Neuronal stem cell (in vitro differentiated cells): ENCODE measurements around the gene COPZ2.

Experiments used
- DNase-seq: peaks from one replicate; pipeline ENCODE4 v3.0.0-alpha.2; 2013; ENCODE audit warnings: low spot score
- H2AFZ ChIP-seq: one replicate; pipeline ENCODE4 v1.6.1; 2013; ENCODE audit warnings: mild to moderate bottlenecking, low read length, inconsistent platforms
- H2AK5ac ChIP-seq: 2 replicates; pipeline ENCODE4 v1.6.1; 2013; ENCODE audit warnings: low read depth, mild to moderate bottlenecking, inconsistent platforms, low read length, moderate library complexity, mixed read lengths
- H2BK120ac ChIP-seq: 2 replicates; pipeline ENCODE4 v1.6.1; 2013; ENCODE audit warnings: low read depth, mild to moderate bottlenecking, inconsistent platforms, low read length, moderate library complexity, mixed read lengths
- H2BK12ac ChIP-seq: one replicate; pipeline ENCODE4 v1.6.1; 2013; ENCODE audit warnings: low read length, inconsistent platforms
- H2BK15ac ChIP-seq: 2 replicates; pipeline ENCODE4 v1.6.1; 2013; ENCODE audit warnings: mild to moderate bottlenecking, low read length, inconsistent platforms, mixed read lengths
- H2BK5ac ChIP-seq: one replicate; pipeline ENCODE4 v1.6.1; 2013; ENCODE audit warnings: inconsistent platforms, mild to moderate bottlenecking, low read length, moderate library complexity
- H3K14ac ChIP-seq: one replicate; pipeline ENCODE4 v1.6.1; 2013; ENCODE audit warnings: low read length, inconsistent platforms
- H3K18ac ChIP-seq: 2 replicates; pipeline ENCODE4 v1.6.1; 2013; ENCODE audit warnings: low read length, inconsistent platforms
- H3K23ac ChIP-seq: 2 replicates; pipeline ENCODE4 v1.6.1; 2013; ENCODE audit warnings: low read depth, mild to moderate bottlenecking, mixed read lengths, low read length, inconsistent platforms; ENCODE audit not compliant: poor library complexity
- H3K27ac ChIP-seq: replicated peaks from 3 replicates; pipeline ENCODE4 v1.5.1; 2013; ENCODE audit warnings: low read length, inconsistent platforms
- H3K27me3 ChIP-seq, 3 experiments: 2 replicates each; pipeline ENCODE4 v1.6.1; 2013; ENCODE audit warnings: low read length in 3 of 3, mild to moderate bottlenecking in 2 of 3, inconsistent platforms in 1 of 3, low read depth in 1 of 3, mixed read lengths in 1 of 3, moderate library complexity in 1 of 3; ENCODE audit not compliant: control insufficient read depth in 3 of 3, insufficient read depth in 3 of 3
- H3K36me3 ChIP-seq, 2 donors: replicated peaks in 1 of 2; 2 replicates each; pipeline ENCODE4 v1.6.1; 2013; ENCODE audit warnings: low read length in 2 of 2; ENCODE audit not compliant: control insufficient read depth in 2 of 2, insufficient read depth in 2 of 2
- H3K4ac ChIP-seq: 2 replicates; pipeline ENCODE4 v1.6.1; 2013; ENCODE audit warnings: inconsistent platforms, mild to moderate bottlenecking, low read length, moderate library complexity
- H3K4me1 ChIP-seq, 2 donors: 1 replicate in 1 of 2; 2 replicates in 1 of 2; pipeline ENCODE4 v1.6.1; 2013; ENCODE audit warnings: low read length in 2 of 2, low read depth in 1 of 2; ENCODE audit not compliant: control insufficient read depth in 2 of 2, insufficient read depth in 1 of 2
- H3K4me2 ChIP-seq: one replicate; pipeline ENCODE4 v1.6.1; 2013; ENCODE audit warnings: mild to moderate bottlenecking, low read length, inconsistent platforms; ENCODE audit not compliant: insufficient read depth, poor library complexity, severe bottlenecking
- H3K4me3 ChIP-seq, 2 donors: 2 replicates each; pipeline ENCODE4 v1.5.1; 2013; ENCODE audit warnings: low read length in 2 of 2, mild to moderate bottlenecking in 2 of 2, inconsistent platforms in 1 of 2, moderate library complexity in 1 of 2
- H3K79me1 ChIP-seq: one replicate; pipeline ENCODE4 v1.6.1; 2013; ENCODE audit warnings: low read depth, mild to moderate bottlenecking, inconsistent platforms, low read length, moderate library complexity
- H3K9ac ChIP-seq: one replicate; pipeline ENCODE4 v1.6.1; 2013; ENCODE audit warnings: mild to moderate bottlenecking, low read depth, low read length, inconsistent platforms; ENCODE audit not compliant: poor library complexity
- H3K9me3 ChIP-seq, 2 donors: replicated peaks in 1 of 2; 2 replicates each; pipeline versions ENCODE3 to v1.6.1; 2013; ENCODE audit warnings: low read length in 2 of 2, mild to moderate bottlenecking in 2 of 2, inconsistent platforms in 1 of 2, low read depth in 1 of 2, mixed read lengths in 1 of 2, moderate library complexity in 1 of 2; ENCODE audit not compliant: control insufficient read depth in 2 of 2, insufficient read depth in 1 of 2
- H4K8ac ChIP-seq: one replicate; pipeline ENCODE4 v1.6.1; 2013; ENCODE audit warnings: low read depth, mild to moderate bottlenecking, inconsistent platforms, low read length, moderate library complexity
- H4K91ac ChIP-seq: one replicate; pipeline ENCODE4 v1.6.1; 2013; ENCODE audit warnings: low read length, low read depth, mild to moderate bottlenecking, inconsistent platforms; ENCODE audit not compliant: poor library complexity
- WGBS, 2 donors: extraction: QIAGEN DNeasy Blood & Tissue Kit; methylation state at CpG; one replicate each; pipeline ENCODE4 v1.1.7; 2013; ENCODE audit warnings: missing lambda C conversion rate in 2 of 2, mixed read lengths in 1 of 2; ENCODE audit not compliant: insufficient read length in 2 of 2, insufficient replicate concordance in 1 of 2; ENCODE audit errors: extremely low coverage in 2 of 2; 5-methylcytosine and 5-hydroxymethylcytosine counted together

COPZ2 gene

DNA sequence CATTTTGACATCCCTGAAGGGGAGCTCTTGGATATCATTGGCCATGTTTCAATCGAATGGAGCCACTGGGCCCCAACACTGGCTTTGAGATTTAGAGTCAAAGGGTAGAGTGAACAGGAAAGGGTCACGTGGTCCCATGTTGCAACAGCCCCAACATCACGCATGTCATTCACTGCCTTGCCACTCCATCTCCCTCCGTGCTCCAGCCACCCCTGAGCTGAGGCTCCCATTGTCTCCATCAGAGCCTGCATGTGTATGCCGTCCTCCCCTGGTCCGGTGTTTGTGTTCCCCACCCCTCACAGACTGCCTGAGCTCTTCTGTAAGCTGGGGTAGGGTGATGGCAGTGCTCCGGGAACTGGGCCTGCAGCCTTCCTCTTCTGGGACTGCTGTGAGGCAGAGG, 22.7 kb upstream of the COPZ2 start:
- no peak overlapping the region for H3K4ac ChIP-seq
- peaks cover 66 to 96% of the 10 kb centered on the region in 2 donors for H3K36me3 ChIP-seq
- H3K4me1 ChIP-seq, result peaks cover 4 to 8% of the 10 kb centered on the region in 2 donors
- no peaks in the 10 kb centered on the region for H3K9me3 ChIP-seq
- peaks cover 10% of the 10 kb centered on the region for H3K79me1 ChIP-seq
- no peak overlapping the region for H3K4me2 ChIP-seq
- no peak for DNase-seq
- no peak overlapping the region for H2BK12ac ChIP-seq
- no peak overlapping the region for H3K23ac ChIP-seq
- H3K27ac ChIP-seq, result no peak overlapping the region
- no peak overlapping the region for H2BK120ac ChIP-seq
- H2AK5ac ChIP-seq, result no peak overlapping the region
- H4K8ac ChIP-seq, result no peak overlapping the region
- no peak overlapping the region for H3K14ac ChIP-seq
- H3K9ac ChIP-seq, result no peak overlapping the region
- WGBS, 2 donors, result no CpG with 5 or more reads among the region's 7 CpGs
- H3K27me3 ChIP-seq, result no peaks in the 10 kb centered on the region
- no peak overlapping the region for H4K91ac ChIP-seq
- H2AFZ ChIP-seq, result no peak overlapping the region
- H3K18ac ChIP-seq, result no peak overlapping the region
- H3K4me3 ChIP-seq, result no peak overlapping the region
- H2BK15ac ChIP-seq, result no peak overlapping the region
- no peak overlapping the region for H2BK5ac ChIP-seq

DNA sequence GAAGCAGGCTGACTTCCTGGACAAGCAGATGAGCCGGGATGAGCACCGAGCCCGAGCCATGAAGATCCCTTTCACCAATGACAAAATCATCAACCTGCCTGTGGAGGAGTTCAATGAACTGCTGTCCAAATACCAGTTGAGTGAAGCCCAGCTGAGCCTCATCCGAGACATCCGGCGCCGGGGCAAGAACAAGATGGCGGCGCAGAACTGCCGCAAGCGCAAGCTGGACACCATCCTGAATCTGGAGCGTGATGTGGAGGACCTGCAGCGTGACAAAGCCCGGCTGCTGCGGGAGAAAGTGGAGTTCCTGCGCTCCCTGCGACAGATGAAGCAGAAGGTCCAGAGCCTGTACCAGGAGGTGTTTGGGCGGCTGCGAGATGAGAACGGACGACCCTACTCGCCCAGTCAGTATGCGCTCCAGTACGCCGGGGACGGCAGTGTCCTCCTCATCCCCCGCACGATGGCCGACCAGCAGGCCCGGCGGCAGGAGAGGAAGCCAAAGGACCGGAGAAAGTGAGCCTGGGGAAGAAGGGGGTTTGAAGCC, 21.6 kb upstream of the COPZ2 start:
- Histone ChIP-seq H4K91ac (no peak overlapping the region), H2BK15ac (no peak overlapping the region), H3K14ac (no peak overlapping the region), H3K9ac (no peak overlapping the region), H2BK120ac (no peak overlapping the region), H3K27ac (no peak overlapping the region), H2AFZ (no peak overlapping the region), H3K36me3 (peaks cover 60 to 92% of the 10 kb centered on the region in 2 donors), H3K4me3 (no peak overlapping the region), H2BK12ac (no peak overlapping the region), H3K4me1 (peaks cover 11 to 12% of the 10 kb centered on the region in 2 donors), H2BK5ac (no peak overlapping the region), H3K18ac (no peak overlapping the region), H3K4ac (no peak overlapping the region), H3K27me3 (no peaks in the 10 kb centered on the region), H3K4me2 (no peak overlapping the region), H3K9me3 (no peaks in the 10 kb centered on the region), H3K79me1 (peaks cover 11% of the 10 kb centered on the region), H2AK5ac (no peak overlapping the region), H4K8ac (no peak overlapping the region), H3K23ac (peak overlapping the region; percentile 1)
- WGBS, 2 donors, result no CpG with 5 or more reads among the region's 32 CpGs
- no peak for DNase-seq

DNA sequence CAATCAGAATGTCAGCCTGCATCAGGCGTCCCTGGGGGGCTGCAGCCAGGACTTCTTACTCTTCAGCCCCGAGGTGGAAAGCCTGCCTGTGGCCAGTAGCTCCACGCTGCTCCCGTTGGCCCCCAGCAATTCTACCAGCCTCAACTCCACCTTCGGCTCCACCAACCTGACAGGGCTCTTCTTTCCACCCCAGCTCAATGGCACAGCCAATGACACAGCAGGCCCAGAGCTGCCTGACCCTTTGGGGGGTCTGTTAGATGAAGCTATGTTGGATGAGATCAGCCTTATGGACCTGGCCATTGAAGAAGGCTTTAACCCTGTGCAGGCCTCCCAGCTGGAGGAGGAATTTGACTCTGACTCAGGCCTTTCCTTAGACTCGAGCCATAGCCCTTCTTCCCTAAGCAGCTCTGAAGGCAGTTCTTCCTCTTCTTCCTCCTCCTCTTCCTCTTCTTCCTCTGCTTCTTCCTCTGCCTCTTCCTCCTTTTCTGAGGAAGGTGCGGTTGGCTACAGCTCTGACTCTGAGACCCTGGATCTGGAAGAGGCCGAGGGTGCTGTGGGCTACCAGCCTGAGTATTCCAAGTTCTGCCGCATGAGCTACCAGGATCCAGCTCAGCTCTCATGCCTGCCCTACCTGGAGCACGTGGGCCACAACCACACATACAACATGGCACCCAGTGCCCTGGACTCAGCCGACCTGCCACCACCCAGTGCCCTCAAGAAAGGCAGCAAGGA, 21.0 kb upstream of the COPZ2 start:
- no peak overlapping the region for H3K4me2 ChIP-seq
- no peak overlapping the region for H2AK5ac ChIP-seq
- peak overlapping the region; percentile 93 for H2BK5ac ChIP-seq
- no peak overlapping the region for H2BK12ac ChIP-seq
- no peak overlapping the region for H2BK120ac ChIP-seq
- no CpG with 5 or more reads among the region's 11 CpGs for WGBS, 2 donors
- no peak overlapping the region for H3K14ac ChIP-seq
- H3K4me3 ChIP-seq, result no peak overlapping the region
- no peak overlapping the region for H4K8ac ChIP-seq
- H3K9me3 ChIP-seq, result no peaks in the 10 kb centered on the region
- H4K91ac ChIP-seq, result no peak overlapping the region
- no peak overlapping the region for H3K4ac ChIP-seq
- H2AFZ ChIP-seq, result no peak overlapping the region
- peaks cover 57 to 92% of the 10 kb centered on the region in 2 donors for H3K36me3 ChIP-seq
- H2BK15ac ChIP-seq, result no peak overlapping the region
- H3K27me3 ChIP-seq, result no peaks in the 10 kb centered on the region
- no peak overlapping the region for H3K18ac ChIP-seq
- peaks cover 11% of the 10 kb centered on the region for H3K79me1 ChIP-seq
- H3K23ac ChIP-seq, result peak overlapping the region; percentile 1
- H3K4me1 ChIP-seq, result peaks cover 17 to 18% of the 10 kb centered on the region in 2 donors
- DNase-seq, result no peak
- H3K9ac ChIP-seq, result no peak overlapping the region
- no peak overlapping the region for H3K27ac ChIP-seq

DNA sequence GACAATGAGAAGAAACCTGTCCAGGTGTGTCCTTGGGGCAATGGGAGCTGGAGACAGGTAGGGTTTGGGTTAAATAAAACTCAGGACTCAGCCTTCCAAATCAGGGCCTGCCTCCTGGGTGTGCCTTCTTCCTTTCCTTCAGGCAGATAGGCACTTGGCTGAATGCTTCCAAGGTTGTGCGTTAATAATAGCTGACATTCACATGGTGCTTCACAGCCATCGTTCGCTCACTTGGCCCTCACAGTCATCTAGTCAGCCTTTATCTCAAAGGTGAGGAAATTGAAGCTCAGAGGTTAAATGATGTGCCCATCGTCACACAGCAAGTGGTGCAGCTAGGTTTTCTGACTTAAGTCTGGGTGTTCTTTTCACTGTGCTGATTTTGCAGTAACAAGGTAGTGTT, 20.0 kb upstream of the COPZ2 start:
- no CpG with 5 or more reads among the region's 4 CpGs for WGBS, 2 donors
- peaks cover 57 to 92% of the 10 kb centered on the region in 2 donors for H3K36me3 ChIP-seq
- no peak overlapping the region for H2BK120ac ChIP-seq
- H2BK15ac ChIP-seq, result no peak overlapping the region
- no peak for DNase-seq
- H3K27me3 ChIP-seq, result no peaks in the 10 kb centered on the region
- no peak overlapping the region for H3K4ac ChIP-seq
- peaks cover 11% of the 10 kb centered on the region for H3K79me1 ChIP-seq
- H3K18ac ChIP-seq, result no peak overlapping the region
- no peak overlapping the region for H4K8ac ChIP-seq
- no peak overlapping the region for H2BK5ac ChIP-seq
- H3K14ac ChIP-seq, result no peak overlapping the region
- no peak overlapping the region for H3K4me2 ChIP-seq
- H3K9ac ChIP-seq, result no peak overlapping the region
- H4K91ac ChIP-seq, result no peak overlapping the region
- H2AK5ac ChIP-seq, result no peak overlapping the region
- peaks cover 23 to 27% of the 10 kb centered on the region in 2 donors for H3K4me1 ChIP-seq
- H2AFZ ChIP-seq, result no peak overlapping the region
- no peak overlapping the region for H2BK12ac ChIP-seq
- H3K23ac ChIP-seq, result no peak overlapping the region
- H3K27ac ChIP-seq, result no peak overlapping the region
- H3K4me3 ChIP-seq, result no peak overlapping the region
- H3K9me3 ChIP-seq, result no peaks in the 10 kb centered on the region
